Body of pancreas (tissue), 4 donors: Measurements from ENCODE around the gene CYP27B1.

Experiments used
- CTCF ChIP-seq, 7 experiments: fragments of 450-650 bp in 4 of 7; fragments of 200-600 bp in 3 of 7; sonication (generic) in 3 of 7; IDR thresholded peaks; one replicate each; pipeline ENCODE4 v1.5.1; 2016 to 2019; ENCODE audit warnings: antibody characterized with exemption in 7 of 7
- POLR2A ChIP-seq, 3 donors: fragments of 450-650 bp; IDR thresholded peaks; one replicate each; pipeline ENCODE4 v1.6.1; 2016; ENCODE audit warnings: antibody characterized with exemption in 3 of 3, mild to moderate bottlenecking in 2 of 3

- TF ChIP-seq CTCF (IDR thresholded peaks at IDR 0.05) = peak; percentile 67 to 81 (median 74)
- TF ChIP-seq POLR2A (IDR thresholded peaks at IDR 0.05) = no peak
Measured at GRCh38 chr12:57803319-57803893, 36.5 kb upstream of the CYP27B1 start.
